GM13976 (cell line): Measurements from ENCODE around the gene TUBG2.
"Not testable (repeated sequence)": the region's sequence is repeated elsewhere in the genome, so short reads cannot be mapped to it uniquely, and the experiment has no call there.

Experiments
- DNase-seq: peaks from one replicate; pipeline ENCODE4 v3.0.0; 2012; ENCODE audit warnings: low spot score
- CTCF ChIP-seq: IDR thresholded peaks from 2 replicates; pipeline ENCODE4 v1.5.1; 2012; ENCODE audit warnings: borderline replicate concordance, mild to moderate bottlenecking; ENCODE audit not compliant: insufficient read depth; ENCODE audit errors: extremely low read depth, missing control alignments, control extremely low read depth
- in situ Hi-C: fragments of 300-500 bp; cut with MboI; formaldehyde crosslinking; loops from one replicate; pipeline ENCODE4 v1.12.0; 2022; ENCODE audit warnings: low sequenced_read_pairs, mixed read lengths, inconsistent platforms; ENCODE audit not compliant: unreplicated experiment

Gene TUBG2

GRCh38 chr17:42623271-42623670, 35.8 kb upstream of the TUBG2 start:
- DNase-seq = no peak
- TF ChIP-seq CTCF = no peak

GRCh38 chr17:42623732-42624596, 35.1 kb upstream of the TUBG2 start:
- no peak for DNase-seq
- in situ Hi-C loops = no loop called here
- TF ChIP-seq CTCF = no peak

More at GRCh38 chr17:42623271-42623670, 35.8 kb upstream of the TUBG2 start:
- in situ Hi-C loops = no loop called here

GRCh38 chr17:42627032-42627764, 31.9 kb upstream of the TUBG2 start:
- in situ Hi-C loops, DNase-seq: not testable (repeated sequence)

- TF ChIP-seq CTCF = no peak
- in situ Hi-C loops = no loop called here
- DNase-seq = no peak
Measured at GRCh38 chr17:42629411-42630009, 29.6 kb upstream of the TUBG2 start.

GRCh38 chr17:42632949-42633444, 26.1 kb upstream of the TUBG2 start:
- DNase-seq = no peak
- in situ Hi-C loops = no loop called here
- TF ChIP-seq CTCF = no peak

- in situ Hi-C loops = no loop called here
- DNase-seq = no peak
- no peak for TF ChIP-seq CTCF
Measured at GRCh38 chr17:42639525-42640113, 19.5 kb upstream of the TUBG2 start.
